ENCODE data around the gene HDAC7.

The HDAC7 gene

DNA sequence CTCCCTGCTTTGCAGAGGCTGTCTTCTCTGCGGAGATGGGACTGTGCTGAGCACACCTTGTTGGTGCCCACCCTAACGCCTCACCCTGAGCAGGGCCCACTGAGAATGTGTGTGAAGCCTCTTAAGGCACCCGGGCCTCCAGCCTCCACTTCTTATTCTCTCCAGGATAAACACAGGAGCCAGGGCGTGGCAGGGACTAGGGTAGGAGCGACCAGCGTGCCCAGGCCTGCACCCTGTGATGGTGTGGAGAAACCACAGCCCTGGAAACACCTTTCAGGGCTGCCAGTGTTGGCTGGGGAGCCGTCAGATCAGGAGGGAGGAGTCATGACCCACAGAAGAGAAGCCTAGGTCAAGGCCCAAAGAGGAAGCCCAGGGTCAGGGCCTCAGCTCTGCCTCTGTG, 43.8 kb upstream of the HDAC7 start:
- no peaks in the 10 kb centered on the region for H3F3A ChIP-seq (ENCODE audit: control insufficient read depth, insufficient read depth)
- H3K4me1 ChIP-seq (ENCODE audit: control insufficient read depth, low read length), result no peaks in the 10 kb centered on the region
- no peaks in the 10 kb centered on the region for H3K27me3 ChIP-seq (ENCODE audit: control insufficient read depth, low read length)
- no peaks in the 10 kb centered on the region for H3K9me2 ChIP-seq (replicated peaks; ENCODE audit: control insufficient read depth, low read length)
- H3K36me3 ChIP-seq (ENCODE audit: control insufficient read depth, low read length), result no peaks in the 10 kb centered on the region
- H3K4me2 ChIP-seq (ENCODE audit: low read length), result no peak overlapping the region
- H3K27ac ChIP-seq (ENCODE audit: low read depth, low read length), result no peak overlapping the region
- H3K9me3 ChIP-seq (ENCODE audit: control insufficient read depth, insufficient read depth, low read length), result no peaks in the 10 kb centered on the region
- no peaks in the 10 kb centered on the region for H3K79me2 ChIP-seq (ENCODE audit: control insufficient read depth, low read length)
- TF ChIP-seq, protein P1, sequence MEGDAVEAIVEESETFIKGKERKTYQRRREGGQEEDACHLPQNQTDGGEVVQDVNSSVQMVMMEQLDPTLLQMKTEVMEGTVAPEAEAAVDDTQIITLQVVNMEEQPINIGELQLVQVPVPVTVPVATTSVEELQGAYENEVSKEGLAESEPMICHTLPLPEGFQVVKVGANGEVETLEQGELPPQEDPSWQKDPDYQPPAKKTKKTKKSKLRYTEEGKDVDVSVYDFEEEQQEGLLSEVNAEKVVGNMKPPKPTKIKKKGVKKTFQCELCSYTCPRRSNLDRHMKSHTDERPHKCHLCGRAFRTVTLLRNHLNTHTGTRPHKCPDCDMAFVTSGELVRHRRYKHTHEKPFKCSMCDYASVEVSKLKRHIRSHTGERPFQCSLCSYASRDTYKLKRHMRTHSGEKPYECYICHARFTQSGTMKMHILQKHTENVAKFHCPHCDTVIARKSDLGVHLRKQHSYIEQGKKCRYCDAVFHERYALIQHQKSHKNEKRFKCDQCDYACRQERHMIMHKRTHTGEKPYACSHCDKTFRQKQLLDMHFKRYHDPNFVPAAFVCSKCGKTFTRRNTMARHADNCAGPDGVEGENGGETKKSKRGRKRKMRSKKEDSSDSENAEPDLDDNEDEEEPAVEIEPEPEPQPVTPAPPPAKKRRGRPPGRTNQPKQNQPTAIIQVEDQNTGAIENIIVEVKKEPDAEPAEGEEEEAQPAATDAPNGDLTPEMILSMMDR (IDR thresholded peaks at IDR 0.05; ENCODE audit: low read depth, low read length, poor library complexity, severe bottlenecking), result no peak
- no peak for TF ChIP-seq EZH2phosphoT487 (IDR thresholded peaks at IDR 0.05; ENCODE audit: borderline replicate concordance, low read length)
- no peaks in the 10 kb centered on the region for H4K20me1 ChIP-seq (ENCODE audit: control insufficient read depth, insufficient read depth, low read depth, low read length)
- H3K4me3 ChIP-seq (ENCODE audit: low read length), result no peak overlapping the region

DNA sequence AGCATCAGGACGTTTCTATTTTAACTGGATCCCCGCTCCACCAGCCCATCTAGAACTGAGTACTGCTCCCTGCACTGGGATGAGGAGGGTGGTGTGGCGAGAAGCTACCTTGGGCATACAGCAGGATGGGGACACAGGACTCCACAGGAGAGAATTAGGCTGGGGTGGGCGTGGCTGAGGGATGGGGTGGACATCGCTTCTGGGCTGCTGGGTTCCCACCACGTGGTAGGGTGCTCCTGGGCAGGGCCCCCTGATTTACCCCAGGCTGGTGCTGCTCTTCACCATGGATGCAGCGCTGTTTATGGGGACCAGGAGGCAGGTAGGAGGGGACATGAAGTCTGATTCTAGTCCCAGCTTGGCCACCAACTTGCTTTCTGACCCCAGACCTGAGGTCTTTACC, 43.2 kb upstream of the HDAC7 start:
- TF ChIP-seq EZH2phosphoT487 (IDR thresholded peaks at IDR 0.05; ENCODE audit: borderline replicate concordance, low read length), result no peak
- TF ChIP-seq, protein P1 (IDR thresholded peaks at IDR 0.05; ENCODE audit: low read depth, low read length, poor library complexity, severe bottlenecking), result no peak
- H3K9me2 ChIP-seq (replicated peaks; ENCODE audit: control insufficient read depth, low read length), result no peaks in the 10 kb centered on the region
- H4K20me1 ChIP-seq (ENCODE audit: control insufficient read depth, insufficient read depth, low read depth, low read length), result no peaks in the 10 kb centered on the region
- H3K27ac ChIP-seq (ENCODE audit: low read depth, low read length), result no peak overlapping the region
- no peak overlapping the region for H3K4me2 ChIP-seq (ENCODE audit: low read length)
- H3F3A ChIP-seq (ENCODE audit: control insufficient read depth, insufficient read depth), result no peaks in the 10 kb centered on the region
- H3K27me3 ChIP-seq (ENCODE audit: control insufficient read depth, low read length), result no peaks in the 10 kb centered on the region
- H3K9me3 ChIP-seq (ENCODE audit: control insufficient read depth, insufficient read depth, low read length), result no peaks in the 10 kb centered on the region
- no peaks in the 10 kb centered on the region for H3K79me2 ChIP-seq (ENCODE audit: control insufficient read depth, low read length)
- no peak overlapping the region for H3K4me3 ChIP-seq (ENCODE audit: low read length)
- H3K4me1 ChIP-seq (ENCODE audit: control insufficient read depth, low read length), result no peaks in the 10 kb centered on the region
- no peaks in the 10 kb centered on the region for H3K36me3 ChIP-seq (ENCODE audit: control insufficient read depth, low read length)

DNA sequence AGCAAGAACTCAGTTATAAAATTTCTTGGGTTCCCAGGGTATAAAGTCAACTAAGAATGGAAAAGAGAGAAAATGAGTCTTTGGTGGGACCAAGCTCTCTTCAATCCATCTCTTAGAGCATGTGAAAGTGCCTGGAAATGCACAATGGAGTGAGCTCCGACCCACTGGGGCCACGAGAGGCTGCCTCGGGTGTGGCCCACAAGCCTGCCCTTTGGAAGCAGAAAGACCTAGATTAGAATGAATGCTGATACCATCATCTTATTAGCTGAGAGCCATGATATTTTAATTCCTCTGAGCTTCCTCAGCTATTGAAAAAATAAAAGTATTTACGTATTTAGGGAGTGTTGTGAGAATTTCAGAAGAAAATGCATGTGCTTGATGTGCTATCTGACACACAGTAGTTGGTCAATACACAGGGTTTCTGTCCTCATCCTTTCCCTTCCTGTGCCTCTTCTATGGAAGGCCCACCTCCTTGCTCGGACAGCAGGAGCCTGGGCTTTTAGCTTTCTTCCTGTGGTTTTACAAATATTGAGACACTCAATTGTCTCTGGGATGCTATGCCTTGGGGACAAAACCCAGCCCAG, 42.6 kb upstream of the HDAC7 start:
- Histone ChIP-seq H3K4me2 (ENCODE audit: low read length) (no peak overlapping the region), H3K27me3 (ENCODE audit: control insufficient read depth, low read length) (no peaks in the 10 kb centered on the region), H3K4me1 (ENCODE audit: control insufficient read depth, low read length) (no peaks in the 10 kb centered on the region), H3K9me3 (ENCODE audit: control insufficient read depth, insufficient read depth, low read length) (no peaks in the 10 kb centered on the region), H3K79me2 (ENCODE audit: control insufficient read depth, low read length) (no peaks in the 10 kb centered on the region), H3K36me3 (ENCODE audit: control insufficient read depth, low read length) (no peaks in the 10 kb centered on the region), H4K20me1 (ENCODE audit: control insufficient read depth, insufficient read depth, low read depth, low read length) (no peaks in the 10 kb centered on the region), H3K27ac (ENCODE audit: low read depth, low read length) (no peak overlapping the region), H3K9me2 (replicated peaks; ENCODE audit: control insufficient read depth, low read length) (no peaks in the 10 kb centered on the region), H3F3A (ENCODE audit: control insufficient read depth, insufficient read depth) (no peaks in the 10 kb centered on the region), H3K4me3 (ENCODE audit: low read length) (no peak overlapping the region)
- no peak for TF ChIP-seq EZH2phosphoT487 (IDR thresholded peaks at IDR 0.05; ENCODE audit: borderline replicate concordance, low read length)
- TF ChIP-seq, protein P1 (IDR thresholded peaks at IDR 0.05; ENCODE audit: low read depth, low read length, poor library complexity, severe bottlenecking), result no peak
